GM12872 (cell line): ENCODE results near the gene CHST10.

ENCODE experiments used
- CTCF ChIP-seq: IDR thresholded peaks from 3 replicates; pipeline ENCODE4 v1.5.1; 2011; ENCODE audit warnings: low read depth, mild to moderate bottlenecking, low read length, moderate library complexity; ENCODE audit not compliant: insufficient read depth

Gene CHST10

DNA sequence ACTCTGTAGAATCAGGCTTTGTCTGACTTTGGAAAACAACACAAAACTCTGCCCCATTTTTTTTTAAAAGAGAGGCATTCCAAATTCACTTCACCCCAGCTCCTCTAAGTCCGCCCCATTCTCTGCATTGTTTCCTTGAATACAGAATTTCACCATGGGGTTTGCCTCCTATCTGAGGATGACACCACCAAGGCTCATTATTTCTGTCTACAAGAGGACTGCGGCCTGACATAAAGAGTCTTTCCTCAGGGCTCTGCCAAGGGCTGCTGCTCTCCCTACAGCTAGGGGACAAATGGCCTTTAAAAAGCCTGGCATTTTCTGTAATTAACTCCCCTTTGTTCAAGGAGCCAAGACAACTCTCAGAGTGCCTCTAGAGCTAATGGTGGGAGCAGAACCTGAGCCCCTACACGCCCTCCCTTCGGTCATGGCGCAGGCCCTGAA is 4.6 kb downstream of the CHST10 start:
- TF ChIP-seq CTCF: no peak

GRCh38 chr2:100412466-100412865 is 5.0 kb downstream of the CHST10 start:
- TF ChIP-seq CTCF: no peak

DNA sequence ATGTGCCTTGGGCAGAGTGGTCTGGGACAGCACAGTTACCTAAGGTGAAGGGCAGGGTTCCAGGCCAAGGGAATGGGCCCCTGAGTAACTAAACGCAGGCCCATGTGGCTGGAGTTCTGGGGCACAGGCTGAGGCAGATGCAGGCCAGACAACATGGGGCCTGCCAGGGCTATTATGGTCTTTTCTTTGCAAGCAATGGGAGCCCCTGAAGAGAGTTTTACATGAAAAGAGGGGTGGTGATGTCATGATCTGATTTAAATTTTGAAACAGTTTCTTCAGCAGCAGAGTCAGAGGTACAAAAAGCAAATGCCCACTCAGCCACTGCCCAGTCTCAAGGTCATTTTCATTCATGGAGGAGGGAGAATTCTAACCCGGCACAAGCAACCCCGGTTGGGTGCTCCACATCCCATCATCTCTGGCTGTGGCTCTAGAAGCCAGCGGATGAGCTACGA is 5.6 kb downstream of the CHST10 start:
- TF ChIP-seq CTCF: no peak

GRCh38 chr2:100409975-100410647 is 7.4 kb downstream of the CHST10 start:
- no peak for TF ChIP-seq CTCF

GRCh38 chr2:100409461-100409860 is 8.0 kb downstream of the CHST10 start:
- TF ChIP-seq CTCF: no peak

DNA sequence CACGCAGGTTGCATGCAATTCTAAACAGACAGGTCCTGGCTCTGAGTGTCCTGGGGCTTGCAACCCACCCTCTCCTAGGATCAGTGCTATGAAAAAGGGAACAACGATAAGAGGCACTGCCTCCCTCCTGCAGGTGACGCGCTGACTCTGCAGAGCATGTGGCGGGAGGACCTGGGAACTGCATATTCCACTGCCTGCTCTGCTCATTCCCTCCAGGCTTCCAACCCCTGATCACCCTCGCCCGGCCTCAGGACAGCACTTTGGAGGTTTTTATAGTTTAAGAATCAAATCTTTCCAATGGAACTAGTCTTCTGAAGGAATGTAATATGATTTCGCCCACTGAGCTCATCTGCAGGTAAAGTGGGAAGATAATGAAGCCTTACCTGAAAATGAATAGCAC is 8.5 kb downstream of the CHST10 start:
- TF ChIP-seq CTCF: no peak

DNA sequence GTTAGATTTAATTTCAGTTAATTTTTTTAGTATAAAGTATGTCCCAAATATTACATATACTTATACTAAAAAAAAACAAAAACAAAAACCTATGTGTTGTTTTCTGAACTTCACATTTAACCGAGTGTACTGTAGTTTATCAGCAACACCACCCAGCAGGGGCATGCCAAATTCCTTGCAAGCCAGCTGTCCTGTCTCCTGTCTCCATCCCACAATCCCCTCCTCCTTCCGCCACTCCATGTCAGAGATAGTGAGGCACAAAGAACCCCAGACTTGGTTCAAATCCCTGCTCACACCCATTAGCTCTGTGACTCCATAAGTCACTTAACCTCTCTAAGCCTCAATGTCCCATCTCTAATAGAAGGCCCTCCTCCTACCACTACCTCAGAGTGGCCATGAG is 9.4 kb downstream of the CHST10 start:
- TF ChIP-seq CTCF: no peak
